ENCODE data around the gene COPS7A. TPM values are rescaled to one million over a fixed set of nuclear protein-coding genes. Genes with fewer than 3 reads are reported as not detected.

The COPS7A gene
- total RNA-seq, 1 donor from 2014 or later: 35.4 TPM

- Histone ChIP-seq H3K27ac (no peak overlapping the region), H3K4me1 (peaks cover 17% of the 10 kb centered on the region), H3K36me3 (no peaks in the 10 kb centered on the region), H3K4me3 (no peak overlapping the region), H3K9me3 (no peaks in the 10 kb centered on the region), H3K27me3 (no peaks in the 10 kb centered on the region)
- intact Hi-C loops (cut with DNase I): loop anchor here (10.0 kb wide), 1 partner anchor 555 kb away; the partner anchor contains the start of gene CD9
- TF ChIP-seq, protein P1, sequence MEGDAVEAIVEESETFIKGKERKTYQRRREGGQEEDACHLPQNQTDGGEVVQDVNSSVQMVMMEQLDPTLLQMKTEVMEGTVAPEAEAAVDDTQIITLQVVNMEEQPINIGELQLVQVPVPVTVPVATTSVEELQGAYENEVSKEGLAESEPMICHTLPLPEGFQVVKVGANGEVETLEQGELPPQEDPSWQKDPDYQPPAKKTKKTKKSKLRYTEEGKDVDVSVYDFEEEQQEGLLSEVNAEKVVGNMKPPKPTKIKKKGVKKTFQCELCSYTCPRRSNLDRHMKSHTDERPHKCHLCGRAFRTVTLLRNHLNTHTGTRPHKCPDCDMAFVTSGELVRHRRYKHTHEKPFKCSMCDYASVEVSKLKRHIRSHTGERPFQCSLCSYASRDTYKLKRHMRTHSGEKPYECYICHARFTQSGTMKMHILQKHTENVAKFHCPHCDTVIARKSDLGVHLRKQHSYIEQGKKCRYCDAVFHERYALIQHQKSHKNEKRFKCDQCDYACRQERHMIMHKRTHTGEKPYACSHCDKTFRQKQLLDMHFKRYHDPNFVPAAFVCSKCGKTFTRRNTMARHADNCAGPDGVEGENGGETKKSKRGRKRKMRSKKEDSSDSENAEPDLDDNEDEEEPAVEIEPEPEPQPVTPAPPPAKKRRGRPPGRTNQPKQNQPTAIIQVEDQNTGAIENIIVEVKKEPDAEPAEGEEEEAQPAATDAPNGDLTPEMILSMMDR (IDR thresholded peaks at IDR 0.05): no peak
- TF ChIP-seq POLR2A (IDR thresholded peaks at IDR 0.05): no peak
- DNase-seq (ENCODE audit: extremely low spot score in 2 of 2): no peak
These were observed 35.9 kb downstream of the COPS7A start for GRCh38 chr12:6759741-6760140.

DNA sequence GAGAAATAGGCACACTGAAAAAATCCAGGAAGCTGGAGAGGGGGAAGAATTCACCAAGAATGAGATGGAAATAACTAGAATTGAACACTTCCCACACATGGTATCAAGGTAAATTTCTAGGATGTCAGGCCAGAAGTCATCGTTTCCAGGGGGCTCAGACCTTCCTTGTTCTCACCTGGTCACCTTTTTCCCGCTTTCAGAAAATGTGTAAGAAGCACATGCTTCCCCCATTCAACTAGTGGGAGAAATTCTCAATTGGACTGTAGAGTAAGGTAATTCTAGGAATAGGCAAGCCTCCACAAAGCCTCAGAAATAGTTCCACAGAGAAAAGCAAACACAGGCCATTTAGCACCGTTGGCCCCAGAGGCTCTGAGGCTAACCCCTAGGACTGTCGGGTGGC is 39.5 kb downstream of the COPS7A start:
- Histone ChIP-seq H3K36me3 (no peaks in the 10 kb centered on the region), H3K27me3 (no peaks in the 10 kb centered on the region), H3K27ac (peak overlapping the region; percentile 97), H3K4me3 (peak overlapping the region; percentile 21 to 24), H3K4me1 (peaks cover 42% of the 10 kb centered on the region), H3K9me3 (no peaks in the 10 kb centered on the region)
- intact Hi-C loops (cut with DNase I): no loop called here
- DNase-seq (ENCODE audit: extremely low spot score in 2 of 2): no peak
- TF ChIP-seq POLR2A (IDR thresholded peaks at IDR 0.05) (no peak), POLR2AphosphoS5 (IDR thresholded peaks at IDR 0.05; ENCODE audit: insufficient read depth in 1 of 2, low read depth in 1 of 2) (no peak)
- TF ChIP-seq, protein P1 (IDR thresholded peaks at IDR 0.05): no peak

DNA sequence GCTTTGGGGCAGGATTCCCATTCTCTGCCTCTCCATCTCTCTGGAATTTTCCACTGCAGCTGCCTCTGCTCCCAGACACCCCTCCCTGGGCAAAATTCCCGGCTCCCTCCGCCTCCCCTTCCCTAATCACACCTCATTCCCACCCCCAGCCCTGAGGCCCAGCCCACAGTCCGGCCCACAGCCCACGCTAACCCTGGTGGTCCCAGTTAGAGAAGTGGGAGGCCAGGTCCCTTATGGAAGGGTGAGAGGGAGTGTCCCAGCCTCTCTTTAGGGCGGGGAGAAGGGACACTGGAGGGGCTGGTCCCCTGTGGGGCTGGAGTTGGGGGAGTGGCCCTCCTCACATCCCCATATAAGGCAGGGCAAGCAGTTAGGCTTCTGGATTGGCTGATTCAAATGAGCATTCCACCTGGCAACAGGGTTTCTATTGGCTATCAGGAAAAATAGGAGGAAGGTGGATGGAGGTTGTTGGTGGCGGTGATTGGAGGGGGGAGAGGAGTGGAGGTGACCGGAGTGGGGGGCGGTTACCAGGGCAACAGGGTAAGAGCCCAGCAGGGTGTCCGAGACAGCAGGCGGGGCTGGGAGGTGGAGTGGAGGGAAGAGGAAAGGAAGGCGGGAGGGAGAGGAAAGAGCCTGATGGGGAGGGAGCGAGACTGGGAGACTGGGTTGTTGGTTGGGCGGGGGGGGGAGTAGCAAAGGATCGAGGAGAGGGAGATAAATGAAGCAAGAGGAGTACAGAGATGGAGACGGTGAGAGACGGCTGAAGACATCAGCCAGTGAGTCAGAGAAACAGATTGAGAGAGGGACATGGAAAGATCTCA is 40.4 kb downstream of the COPS7A start:
- H3K4me1 ChIP-seq: peaks cover 50% of the 10 kb centered on the region
- peak overlapping the region; percentile 21 to 24 for H3K4me3 ChIP-seq
- DNase-seq (ENCODE audit: extremely low spot score in 2 of 2): peak in 1 of 2 donors; percentile 99
- H3K27ac ChIP-seq: peak overlapping the region; percentile 97
- H3K36me3 ChIP-seq: no peaks in the 10 kb centered on the region
- intact Hi-C loops (cut with DNase I): no loop called here
- H3K9me3 ChIP-seq: no peaks in the 10 kb centered on the region
- no peaks in the 10 kb centered on the region for H3K27me3 ChIP-seq
- TF ChIP-seq, protein P1 (IDR thresholded peaks at IDR 0.05): peak in 1 of 3 experiments; percentile 2
- TF ChIP-seq POLR2AphosphoS5 (IDR thresholded peaks at IDR 0.05; ENCODE audit: insufficient read depth in 1 of 2, low read depth in 1 of 2): peak; percentile 88 to 93
- peak in 1 of 2 donors; percentile 22 for TF ChIP-seq POLR2A (IDR thresholded peaks at IDR 0.05)

DNA sequence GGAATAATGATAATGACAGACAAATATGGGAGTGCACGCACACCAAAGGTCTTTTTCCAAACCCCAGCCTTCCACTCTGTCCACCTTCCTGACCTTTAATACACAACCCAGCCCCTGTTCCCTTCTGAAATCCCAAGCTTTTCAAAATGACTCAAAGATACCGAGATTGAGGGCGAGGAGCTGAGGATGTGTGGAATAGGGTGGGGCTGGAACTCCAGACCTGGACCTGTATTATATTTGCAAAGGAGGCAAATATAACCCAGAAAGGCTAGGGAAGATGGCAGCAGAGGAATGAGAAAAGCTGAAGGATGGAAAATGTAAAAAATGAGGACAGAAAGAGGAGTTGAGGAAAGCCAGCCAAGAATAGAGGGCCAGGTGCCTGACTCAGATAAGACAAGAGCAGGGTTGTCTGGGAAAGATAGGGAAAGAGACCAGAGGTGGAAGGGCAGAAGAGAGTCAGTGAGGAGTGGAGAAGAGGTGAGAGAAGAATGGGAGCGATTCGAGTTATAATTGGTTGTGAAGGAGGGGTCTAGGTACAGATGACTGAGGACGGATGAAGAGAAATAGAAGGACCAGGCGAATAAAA is 41.3 kb downstream of the COPS7A start:
- peaks cover 55% of the 10 kb centered on the region for H3K4me1 ChIP-seq
- H3K27me3 ChIP-seq: no peaks in the 10 kb centered on the region
- TF ChIP-seq, protein P1 (IDR thresholded peaks at IDR 0.05): no peak
- TF ChIP-seq POLR2A (IDR thresholded peaks at IDR 0.05): no peak
- TF ChIP-seq POLR2AphosphoS5 (IDR thresholded peaks at IDR 0.05; ENCODE audit: insufficient read depth in 1 of 2, low read depth in 1 of 2): no peak
- peak overlapping the region; percentile 97 for H3K27ac ChIP-seq
- H3K9me3 ChIP-seq: no peaks in the 10 kb centered on the region
- H3K36me3 ChIP-seq: peaks cover 0 to 9% of the 10 kb centered on the region in 2 donors
- H3K4me3 ChIP-seq: peak overlapping the region; percentile 75 to 98
- no peak for DNase-seq (ENCODE audit: extremely low spot score in 2 of 2)
- intact Hi-C loops (cut with DNase I): loop anchor here (5.0 kb wide), 1 partner anchor 62 kb away; the partner anchor contains the start of gene P3H3
